ENCODE data around the gene PRODH2. TPM values are rescaled to one million over a fixed set of nuclear protein-coding genes. Genes with fewer than 3 reads are reported as not detected.

The PRODH2 gene
- total and polyA plus RNA-seq, 2 of the 13 experiments (the other 11 are each of a cell fraction or from before 2014, with no cell fraction given), result 86.7 to 118 TPM

- ChIA-PET CTCF (ENCODE audit: low intra/inter-chr PET ratio, low total read pairs) (no interaction called here), POLR2A (no interaction called here)
- in situ Hi-C loops (cut with HindIII; ENCODE audit: extremely low pct_ligation_motif_present, low pct_unique_long_range_greater_than_20kb), result no loop called here
- Histone ChIP-seq H3K9me3 (ENCODE audit: low read length) (no peaks in the 10 kb centered on the region), H3K9ac (ENCODE audit: insufficient read depth, low read depth, low read length) (no peak overlapping the region), H3K27ac (ENCODE audit: extremely low read length, insufficient read depth, low read length) (no peak overlapping the region), H3K36me3 (replicated peaks in 1 of 2; ENCODE audit: control insufficient read depth in 1 of 2, insufficient read depth in 2 of 2, low read length in 2 of 2) (no peaks in the 10 kb centered on the region), H3K79me2 (ENCODE audit: insufficient read depth, low read length) (no peaks in the 10 kb centered on the region), H3K4me2 (ENCODE audit: low read depth, low read length) (peak overlapping the region; percentile 85), H3K27me3 (ENCODE audit: control insufficient read depth in 1 of 2, insufficient read depth in 2 of 2, low read length in 2 of 2) (peaks cover 0 to 37% of the 10 kb centered on the region in 2 experiments), H3K4me1 (ENCODE audit: insufficient read depth, low read length) (peaks cover 27% of the 10 kb centered on the region), H3K4me3 (replicated peaks in 1 of 3; ENCODE audit: insufficient read depth in 1 of 3, low read depth in 2 of 3, low read length in 3 of 3) (peak overlapping the region in 2 of 3 experiments; percentile 49 to 73; a peak in 2 of 6 replicates), H2AFZ (ENCODE audit: low read length) (no peak overlapping the region), H4K20me1 (ENCODE audit: insufficient read depth, low read length) (no peaks in the 10 kb centered on the region)
- no peak for DNase-seq (ENCODE audit: low spot score)
- no peak for FAIRE-seq
- no TSS peak for BruUV-seq (replicated peaks)
- TF ChIP-seq KLF6 (CRISPR knock-in tag; IDR thresholded peaks at IDR 0.05), result 0 out of 2 replicates have a peak, but pooled peaks have one; percentile 1
- TF ChIP-seq HDAC1 (CRISPR knock-in tag; IDR thresholded peaks at IDR 0.05), result 0 out of 2 replicates have a peak, but pooled peaks have one; percentile 14
- TF ChIP-seq HNF4A (CRISPR knock-in tag; IDR thresholded peaks at IDR 0.05), result 0 out of 2 replicates have a peak, but pooled peaks have one; percentile 2
- TF ChIP-seq ZNF253 (CRISPR knock-in tag; IDR thresholded peaks at IDR 0.05; ENCODE audit: borderline replicate concordance), result no peak
- TF ChIP-seq ZNF605 (CRISPR knock-in tag; IDR thresholded peaks at IDR 0.05), result 0 out of 2 replicates have a peak, but pooled peaks have one; percentile 19
- no peak for TF ChIP-seq KDM1A (CRISPR knock-in tag; IDR thresholded peaks at IDR 0.05)
- TF ChIP-seq ZNF770 (CRISPR knock-in tag; IDR thresholded peaks at IDR 0.05), result peak; percentile 27; the same call in 1 of the 2 replicates
- peak; percentile 64 for TF ChIP-seq ZNF121 (CRISPR knock-in tag; IDR thresholded peaks at IDR 0.05)
- ATAC-seq, result no peak
- WGBS (ENCODE audit: low lambda C conversion rate), result 33% methylated on average over 16 of the region's 16 CpGs
- intact Hi-C loops (cut with micrococcal nuclease; ENCODE audit: unreplicated experiment), result no loop called here
These were observed 32.0 kb upstream of the PRODH2 start for GRCh38 chr19:35844482-35845214.
